BLaER1 (cell line): Measurements from ENCODE around the gene PRRC2B.
A peak's percentile ranks its signal among the peaks of the same experiment; 100 is the strongest.
"Not testable (repeated sequence)": the region's sequence is repeated elsewhere in the genome, so short reads cannot be mapped to it uniquely, and the experiment has no call there.

Experiments
- H3K27ac ChIP-seq: shearing (Covaris generic); formaldehyde crosslinking; 2 replicates; pipeline ENCODE4 v1.8.1; 2022
- H3K27me3 ChIP-seq: shearing (Covaris generic); formaldehyde crosslinking; 2 replicates; pipeline ENCODE4 v1.8.1; 2022
- H3K36me3 ChIP-seq: shearing (Covaris generic); formaldehyde crosslinking; 2 replicates; pipeline ENCODE4 v1.8.1; 2022
- H3K4me1 ChIP-seq: shearing (Covaris generic); formaldehyde crosslinking; 2 replicates; pipeline ENCODE4 v1.8.1; 2022
- H3K4me2 ChIP-seq: shearing (Covaris generic); formaldehyde crosslinking; 2 replicates; pipeline ENCODE4 v1.8.1; 2022
- H3K4me3 ChIP-seq: shearing (Covaris generic); formaldehyde crosslinking; 2 replicates; pipeline ENCODE4 v1.8.1; 2022
- H3K9ac ChIP-seq: shearing (Covaris generic); formaldehyde crosslinking; 2 replicates; pipeline ENCODE4 v1.8.1; 2022
- H3K9me3 ChIP-seq: shearing (Covaris generic); formaldehyde crosslinking; 2 replicates; pipeline ENCODE4 v1.8.1; 2022
- H4K20me1 ChIP-seq: shearing (Covaris generic); formaldehyde crosslinking; 2 replicates; pipeline ENCODE4 v1.8.1; 2022
- Cebpa-rat ChIP-seq: shearing (Covaris generic); IDR thresholded peaks from 2 replicates; pipeline ENCODE4 v1.8.1; 2022

The PRRC2B gene

DNA sequence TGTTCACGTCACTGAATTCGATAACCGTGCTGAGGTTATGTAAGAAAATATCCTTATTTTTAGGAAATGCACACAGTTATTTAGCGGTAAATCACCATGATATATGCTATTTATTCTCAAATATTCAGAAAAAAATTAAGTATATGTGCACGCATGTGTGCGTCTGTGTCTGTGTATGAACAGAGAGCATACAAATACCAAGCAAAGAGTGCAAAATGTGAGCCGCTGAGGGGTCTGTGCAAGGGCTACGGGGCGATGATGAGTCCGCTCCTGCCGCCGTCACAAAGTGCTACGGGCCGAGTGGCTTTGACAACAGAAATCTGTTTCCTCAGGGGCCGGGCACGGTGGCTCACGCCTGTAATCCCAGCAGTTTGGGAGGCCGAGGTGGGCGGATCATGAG lies 144.1 kb downstream of the PRRC2B start:
- Histone ChIP-seq H3K4me1 (peaks cover 46% of the 10 kb centered on the region), H3K4me2 (no peak overlapping the region), H3K9me3 (peaks cover 20% of the 10 kb centered on the region), H4K20me1 (no peaks in the 10 kb centered on the region), H3K27ac (no peak overlapping the region), H3K27me3 (no peaks in the 10 kb centered on the region), H3K9ac (no peak overlapping the region), H3K4me3 (no peak overlapping the region), H3K36me3 (no peaks in the 10 kb centered on the region)
- no peak for TF ChIP-seq Cebpa-rat

GRCh38 chr9:131539223-131539923 lies 145.5 kb downstream of the PRRC2B start:
- Histone ChIP-seq H3K27me3 (peaks cover 3% of the 10 kb centered on the region; the same call in 1 of the 2 replicates), H3K4me3 (no peak overlapping the region), H3K9ac (no peak overlapping the region), H3K4me2 (peak overlapping the region; percentile 55), H3K9me3 (peaks cover 34% of the 10 kb centered on the region), H4K20me1 (no peaks in the 10 kb centered on the region), H3K4me1 (peaks cover 32% of the 10 kb centered on the region), H3K36me3 (no peaks in the 10 kb centered on the region), H3K27ac (no peak overlapping the region)
- TF ChIP-seq Cebpa-rat, result no peak

GRCh38 chr9:131543141-131543540 lies 149.3 kb downstream of the PRRC2B start:
- Histone ChIP-seq H3K4me2 (no peak overlapping the region), H3K36me3 (no peaks in the 10 kb centered on the region), H3K9me3 (peaks cover 61% of the 10 kb centered on the region), H3K4me3 (no peak overlapping the region), H3K27me3 (peaks cover 39% of the 10 kb centered on the region), H3K9ac (no peak overlapping the region), H4K20me1 (no peaks in the 10 kb centered on the region), H3K27ac (no peak overlapping the region), H3K4me1 (peaks cover 12% of the 10 kb centered on the region)
- no peak for TF ChIP-seq Cebpa-rat

DNA sequence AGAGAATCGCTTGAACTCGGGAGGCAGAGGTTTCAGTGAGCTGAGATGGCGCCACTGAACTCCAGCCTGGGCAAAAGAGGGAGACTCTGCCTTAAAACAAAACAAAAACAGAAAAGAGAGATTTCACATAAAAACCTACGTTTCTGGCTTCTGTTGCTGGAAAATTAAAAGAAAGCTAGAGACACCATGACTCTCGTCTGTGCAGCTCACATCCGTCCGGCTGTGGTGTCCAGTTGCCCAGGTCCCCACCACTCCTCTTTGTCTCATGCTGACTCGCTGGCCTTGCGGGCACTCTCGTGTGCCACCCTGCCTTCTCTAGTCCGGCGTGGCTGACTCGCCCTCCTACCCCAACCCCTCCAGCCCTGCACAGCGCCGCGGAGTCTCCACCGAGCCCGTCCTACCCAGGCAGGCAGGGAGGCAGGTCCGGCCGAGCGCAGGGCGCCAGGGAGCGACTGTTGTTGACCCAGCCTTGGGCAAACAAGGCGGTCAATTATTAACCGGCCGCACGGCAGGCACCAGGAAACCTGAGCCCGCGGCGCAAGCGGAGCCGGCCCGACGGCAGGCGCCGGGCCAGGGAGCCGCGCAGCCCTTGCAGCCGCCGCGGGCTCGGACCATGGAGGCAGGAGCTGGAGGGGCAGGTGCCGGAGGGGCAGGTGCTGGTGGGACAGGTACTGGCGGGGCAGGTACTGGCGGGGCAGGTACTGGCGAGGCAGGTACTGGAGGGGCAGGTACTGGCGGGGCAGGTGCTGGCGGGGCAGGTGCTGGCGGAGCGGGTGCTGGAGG lies 151.3 kb downstream of the PRRC2B start, which contains the start of gene PRRT1B:
PRRT1B (plus strand) TSS at position 521 of the 783 bp plus-strand sequence; CDS start at position 614, 93 bp downstream.
- Histone ChIP-seq H3K4me1 (no peaks in the 10 kb centered on the region), H3K4me3 (0 out of 2 replicates have a peak within 1 kb of the TSS, but pooled peaks have one; percentile 3), H3K9me3 (peaks cover 66% of the 10 kb centered on the region), H3K4me2 (no peak within 1 kb of the TSS), H3K9ac (no peak within 1 kb of the TSS), H3K27ac (no peak within 1 kb of the TSS), H3K36me3 (no peaks in the 10 kb centered on the region), H4K20me1 (no peaks in the 10 kb centered on the region), H3K27me3 (peaks cover 46% of the 10 kb centered on the region)
- TF ChIP-seq Cebpa-rat, result no peak

GRCh38 chr9:131545786-131546335 lies 152.0 kb downstream of the PRRC2B start:
- peaks cover 46% of the 10 kb centered on the region for H3K27me3 ChIP-seq
- H3K36me3 ChIP-seq, result no peaks in the 10 kb centered on the region
- peaks cover 66% of the 10 kb centered on the region for H3K9me3 ChIP-seq
- H3K4me1 ChIP-seq, result no peaks in the 10 kb centered on the region
- H3K27ac ChIP-seq, result no peak overlapping the region
- H3K4me3 ChIP-seq, result 0 out of 2 replicates have a peak overlapping the region, but pooled peaks have one; percentile 3
- no peak overlapping the region for H3K4me2 ChIP-seq
- H4K20me1 ChIP-seq, result no peaks in the 10 kb centered on the region
- no peak overlapping the region for H3K9ac ChIP-seq
- TF ChIP-seq Cebpa-rat, result no peak

DNA sequence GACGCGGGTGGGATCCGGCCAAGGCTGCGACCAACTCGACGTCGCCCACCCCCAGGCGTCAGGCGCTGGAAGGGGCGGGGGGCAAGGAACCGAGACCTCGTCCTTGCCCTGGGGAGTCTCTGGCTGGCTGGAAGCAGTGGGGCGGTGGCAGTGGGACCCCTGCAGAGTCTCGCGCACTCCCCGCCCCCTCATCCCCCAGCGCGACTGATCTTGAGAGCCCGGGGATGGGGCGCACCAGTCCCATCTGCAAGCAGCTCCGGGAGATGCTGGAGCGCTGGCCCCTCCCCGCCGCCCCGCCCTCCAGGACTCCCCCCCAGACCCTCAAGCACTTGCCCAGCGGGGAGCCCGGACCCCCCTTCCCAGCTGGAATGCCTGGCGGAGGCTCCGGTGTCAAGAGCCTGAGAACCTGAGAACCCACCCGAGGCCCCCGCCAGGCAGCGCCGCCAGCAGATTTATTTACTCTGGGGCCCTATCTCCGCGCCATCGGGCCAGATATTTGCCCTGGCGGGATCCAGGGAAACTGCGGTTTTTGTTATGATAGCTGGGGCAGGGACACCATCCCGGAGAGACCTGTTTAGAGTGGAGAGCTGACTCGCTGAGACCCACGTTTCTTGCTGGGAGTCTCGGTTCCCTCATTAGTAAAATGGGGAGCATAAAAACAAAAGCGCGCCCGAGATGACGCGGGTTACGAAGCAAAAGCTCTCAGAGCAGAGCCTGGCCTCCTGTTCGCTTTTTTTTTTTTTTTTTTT lies 152.6 kb downstream of the PRRC2B start:
- H3K4me2 ChIP-seq, result no peak overlapping the region

GRCh38 chr9:131549186-131549585 lies 155.3 kb downstream of the PRRC2B start:
- H3K27me3 ChIP-seq, result peaks cover 45% of the 10 kb centered on the region
- H3K9ac ChIP-seq, H3K4me2 ChIP-seq, H3K4me3 ChIP-seq, H3K36me3 ChIP-seq, H3K4me1 ChIP-seq, H3K27ac ChIP-seq, H4K20me1 ChIP-seq: not testable (repeated sequence)
- H3K9me3 ChIP-seq, result peaks cover 43% of the 10 kb centered on the region

More for the DNA sequence above, 152.6 kb downstream of the PRRC2B start:
- peaks cover 46% of the 10 kb centered on the region for H3K27me3 ChIP-seq
- H3K9ac ChIP-seq, result no peak overlapping the region
- H3K27ac ChIP-seq, result no peak overlapping the region
- H3K4me3 ChIP-seq, result 0 out of 2 replicates have a peak overlapping the region, but pooled peaks have one; percentile 3
- H3K4me1 ChIP-seq, result no peaks in the 10 kb centered on the region
- no peaks in the 10 kb centered on the region for H4K20me1 ChIP-seq
- peaks cover 66% of the 10 kb centered on the region for H3K9me3 ChIP-seq
- H3K36me3 ChIP-seq, result no peaks in the 10 kb centered on the region
- no peak for TF ChIP-seq Cebpa-rat
